SU-DHL-6 (cell line): ENCODE measurements around the gene TRNP1.

ENCODE experiments used
- H2AFZ ChIP-seq: fragments of 200-600 bp; sonication (generic); 2 replicates; pipeline ENCODE4 v1.6.1; 2014; ENCODE audit warnings: low read depth, mild to moderate bottlenecking, moderate library complexity, mixed read lengths, antibody characterized with exemption, low read length; ENCODE audit not compliant: severe bottlenecking
- H3F3A ChIP-seq: fragments of 200-600 bp; shearing (Covaris generic); 2 replicates; pipeline ENCODE4 v1.6.0; 2016; ENCODE audit warnings: antibody characterized with exemption, mild to moderate bottlenecking; ENCODE audit not compliant: insufficient read depth
- H3K27ac ChIP-seq: fragments of 200-600 bp; sonication (generic); 2 replicates; pipeline ENCODE4 v1.5.1; 2016; ENCODE audit warnings: low read depth, mild to moderate bottlenecking, low read length, moderate library complexity, mixed read lengths
- H3K27me3 ChIP-seq: fragments of 200-600 bp; sonication (generic), shearing (Covaris generic); 2 replicates; pipeline ENCODE4 v1.6.0; 2014; ENCODE audit warnings: mild to moderate bottlenecking, low read length
- H3K36me3 ChIP-seq: fragments of 200-600 bp; sonication (generic); 2 replicates; pipeline ENCODE4 v1.6.1; 2014; ENCODE audit warnings: mild to moderate bottlenecking, low read length, mixed read lengths
- H3K4me2 ChIP-seq: fragments of 300-600, 200-600 bp; shearing (Covaris generic), sonication (generic); 2 replicates; pipeline ENCODE4 v1.6.0; 2014; ENCODE audit warnings: low read length, low read depth, mild to moderate bottlenecking; ENCODE audit not compliant: poor library complexity, severe bottlenecking
- H3K4me3 ChIP-seq: fragments of 200-600 bp; sonication (generic); 2 replicates; pipeline ENCODE4 v1.5.1; 2014; ENCODE audit warnings: antibody characterized with exemption, low read length, mild to moderate bottlenecking, mixed read lengths; ENCODE audit not compliant: insufficient read depth, poor library complexity, severe bottlenecking
- H3K79me2 ChIP-seq: fragments of 200-600 bp; sonication (generic); 2 replicates; pipeline ENCODE4 v1.6.1; 2014; ENCODE audit warnings: mild to moderate bottlenecking, low read length, moderate library complexity; ENCODE audit not compliant: insufficient read depth
- H3K9ac ChIP-seq: fragments of 200-600 bp; sonication (generic); 2 replicates; pipeline ENCODE4 v1.7.0; 2014; ENCODE audit warnings: mild to moderate bottlenecking, low read length
- H3K9me2 ChIP-seq: fragments of 200-600 bp; sonication (generic); replicated peaks from 2 replicates; pipeline ENCODE4 v1.6.1; 2014; ENCODE audit warnings: low read length; ENCODE audit not compliant: insufficient read depth
- H3K9me3 ChIP-seq: fragments of 200-600 bp; sonication (generic); 2 replicates; pipeline ENCODE4 v1.6.1; 2014; ENCODE audit warnings: low read length, mixed read lengths; ENCODE audit not compliant: insufficient read depth
- H4K20me1 ChIP-seq: fragments of 200-600 bp; sonication (generic); 2 replicates; pipeline ENCODE4 v1.6.1; 2014; ENCODE audit warnings: low read depth, mild to moderate bottlenecking, antibody characterized with exemption, low read length, moderate library complexity, mixed read lengths
- EZH2phosphoT487 ChIP-seq: fragments of 200-600 bp; sonication (generic), shearing (Covaris generic); conservative IDR thresholded peaks from 2 replicates; pipeline ENCODE4 v1.6.1; 2018; ENCODE audit warnings: mild to moderate bottlenecking, antibody characterized with exemption, low read length, moderate library complexity, mixed read lengths
- TF ChIP-seq, protein P1 (sequence below): fragments of 200-600 bp; sonication (generic); IDR thresholded peaks from one replicate; pipeline ENCODE4 v1.5.1; 2017; ENCODE audit warnings: antibody characterized with exemption, mild to moderate bottlenecking, low read length, moderate library complexity; ENCODE audit not compliant: insufficient read depth, poor library complexity, severe bottlenecking

The TRNP1 gene

DNA sequence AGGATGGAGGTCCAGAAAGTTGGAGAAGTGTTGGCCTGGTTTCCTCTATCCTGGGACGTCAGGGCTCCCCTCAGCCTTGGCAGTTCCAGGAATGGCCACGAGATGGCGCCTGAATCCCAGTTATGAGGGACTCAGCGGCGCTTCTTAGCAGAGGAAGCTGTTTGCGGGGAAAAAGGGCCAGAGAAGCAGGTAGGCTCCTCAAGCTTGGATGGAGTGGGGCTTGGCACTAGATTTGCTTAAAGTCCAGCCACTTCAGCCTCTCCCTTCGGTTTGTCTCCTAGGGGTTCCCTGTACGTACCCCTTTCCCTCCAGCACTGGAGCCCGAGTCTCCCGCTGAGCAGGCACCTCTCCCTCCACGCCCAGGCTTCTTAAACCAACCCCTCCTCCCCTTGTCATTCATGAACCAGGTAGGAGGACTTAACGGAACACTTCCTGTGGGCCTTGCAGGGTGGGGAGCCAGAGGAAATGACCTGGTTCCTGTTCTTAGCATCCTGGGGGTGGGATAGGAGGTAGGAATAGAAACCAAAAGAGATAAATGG, 51.2 kb downstream of the TRNP1 start:
- Histone ChIP-seq H3K36me3 (no peaks in the 10 kb centered on the region), H3K4me2 (no peak overlapping the region), H3K9me2 (no peaks in the 10 kb centered on the region), H2AFZ (no peak overlapping the region), H3K9me3 (no peaks in the 10 kb centered on the region), H3K79me2 (no peaks in the 10 kb centered on the region), H3F3A (no peaks in the 10 kb centered on the region), H3K4me3 (no peak overlapping the region), H3K27ac (no peak overlapping the region), H3K27me3 (no peaks in the 10 kb centered on the region), H3K9ac (no peak overlapping the region), H4K20me1 (no peaks in the 10 kb centered on the region)
- TF ChIP-seq EZH2phosphoT487 = no peak
- TF ChIP-seq, protein P1, sequence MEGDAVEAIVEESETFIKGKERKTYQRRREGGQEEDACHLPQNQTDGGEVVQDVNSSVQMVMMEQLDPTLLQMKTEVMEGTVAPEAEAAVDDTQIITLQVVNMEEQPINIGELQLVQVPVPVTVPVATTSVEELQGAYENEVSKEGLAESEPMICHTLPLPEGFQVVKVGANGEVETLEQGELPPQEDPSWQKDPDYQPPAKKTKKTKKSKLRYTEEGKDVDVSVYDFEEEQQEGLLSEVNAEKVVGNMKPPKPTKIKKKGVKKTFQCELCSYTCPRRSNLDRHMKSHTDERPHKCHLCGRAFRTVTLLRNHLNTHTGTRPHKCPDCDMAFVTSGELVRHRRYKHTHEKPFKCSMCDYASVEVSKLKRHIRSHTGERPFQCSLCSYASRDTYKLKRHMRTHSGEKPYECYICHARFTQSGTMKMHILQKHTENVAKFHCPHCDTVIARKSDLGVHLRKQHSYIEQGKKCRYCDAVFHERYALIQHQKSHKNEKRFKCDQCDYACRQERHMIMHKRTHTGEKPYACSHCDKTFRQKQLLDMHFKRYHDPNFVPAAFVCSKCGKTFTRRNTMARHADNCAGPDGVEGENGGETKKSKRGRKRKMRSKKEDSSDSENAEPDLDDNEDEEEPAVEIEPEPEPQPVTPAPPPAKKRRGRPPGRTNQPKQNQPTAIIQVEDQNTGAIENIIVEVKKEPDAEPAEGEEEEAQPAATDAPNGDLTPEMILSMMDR = peak; percentile 86

DNA sequence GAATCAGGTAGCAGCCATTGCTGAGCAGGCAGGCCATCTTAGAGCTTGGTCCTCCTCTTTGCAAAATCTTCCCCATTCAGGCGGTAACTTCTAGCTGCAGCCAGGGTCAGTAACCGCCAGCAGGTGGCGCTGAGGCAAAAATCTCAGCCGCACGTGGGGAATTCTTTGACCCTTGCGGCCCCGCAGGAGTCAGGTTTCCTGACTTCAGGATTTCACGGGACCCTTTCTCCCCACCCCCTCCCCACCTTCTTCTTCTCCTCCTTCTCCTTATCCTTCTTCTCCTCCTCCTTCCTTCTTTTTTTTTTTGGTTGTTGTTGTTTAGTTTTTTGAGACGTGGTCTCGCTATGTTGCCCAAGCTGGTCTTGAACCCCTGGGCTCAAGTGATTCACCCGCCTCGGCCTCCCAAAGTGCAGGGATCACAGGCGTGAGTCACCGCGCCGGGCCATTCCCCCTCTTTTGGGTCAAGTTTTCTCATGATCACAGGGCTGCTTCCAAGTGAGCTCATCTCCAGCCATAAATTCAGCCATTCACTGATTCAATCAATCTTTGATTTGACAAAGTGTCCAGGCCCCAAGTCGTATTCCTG, 52.6 kb downstream of the TRNP1 start:
- Histone ChIP-seq H3K4me2 (no peak overlapping the region), H3K36me3 (no peaks in the 10 kb centered on the region), H3F3A (no peaks in the 10 kb centered on the region), H4K20me1 (no peaks in the 10 kb centered on the region), H2AFZ (no peak overlapping the region), H3K79me2 (no peaks in the 10 kb centered on the region), H3K9me2 (no peaks in the 10 kb centered on the region), H3K27me3 (no peaks in the 10 kb centered on the region), H3K9ac (no peak overlapping the region), H3K4me3 (no peak overlapping the region), H3K27ac (no peak overlapping the region), H3K9me3 (no peaks in the 10 kb centered on the region)
- TF ChIP-seq, protein P1 = peak; percentile 83
- no peak for TF ChIP-seq EZH2phosphoT487

DNA sequence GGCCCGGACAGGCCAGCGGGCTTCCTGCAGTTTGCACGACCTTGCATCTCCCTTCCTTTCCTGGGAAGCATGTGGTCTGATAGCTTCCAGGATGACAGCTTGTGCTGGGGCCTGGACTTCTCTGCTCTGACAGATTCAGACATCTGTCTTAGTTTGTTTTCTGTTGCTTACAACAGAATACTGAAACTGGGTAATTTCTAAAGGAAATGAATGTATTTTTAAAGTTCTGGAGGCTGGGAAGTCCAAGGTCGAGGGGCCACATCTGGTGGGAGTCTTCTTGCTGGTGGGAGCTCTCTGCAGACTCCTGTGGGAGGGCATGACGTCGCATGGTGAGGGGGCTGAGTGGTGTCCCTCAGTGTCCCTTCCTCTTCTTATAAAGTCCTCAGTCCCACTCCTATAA, 54.4 kb downstream of the TRNP1 start:
- no peak overlapping the region for H3K27ac ChIP-seq
- TF ChIP-seq EZH2phosphoT487 = no peak
- TF ChIP-seq, protein P1 = no peak
- no peaks in the 10 kb centered on the region for H3F3A ChIP-seq
- H3K9me2 ChIP-seq = no peaks in the 10 kb centered on the region
- H3K4me2 ChIP-seq = no peak overlapping the region
- no peaks in the 10 kb centered on the region for H3K79me2 ChIP-seq
- H3K27me3 ChIP-seq = no peaks in the 10 kb centered on the region
- H4K20me1 ChIP-seq = no peaks in the 10 kb centered on the region
- H3K4me3 ChIP-seq = no peak overlapping the region
- H3K36me3 ChIP-seq = no peaks in the 10 kb centered on the region
- H3K9me3 ChIP-seq = no peaks in the 10 kb centered on the region
- H2AFZ ChIP-seq = no peak overlapping the region
- no peak overlapping the region for H3K9ac ChIP-seq
